ENCODE results near the gene TATDN3.
"Not testable (repeated sequence)": the region's sequence is repeated elsewhere in the genome, so short reads cannot be mapped to it uniquely, and the experiment has no call there.

Gene TATDN3, protein sequence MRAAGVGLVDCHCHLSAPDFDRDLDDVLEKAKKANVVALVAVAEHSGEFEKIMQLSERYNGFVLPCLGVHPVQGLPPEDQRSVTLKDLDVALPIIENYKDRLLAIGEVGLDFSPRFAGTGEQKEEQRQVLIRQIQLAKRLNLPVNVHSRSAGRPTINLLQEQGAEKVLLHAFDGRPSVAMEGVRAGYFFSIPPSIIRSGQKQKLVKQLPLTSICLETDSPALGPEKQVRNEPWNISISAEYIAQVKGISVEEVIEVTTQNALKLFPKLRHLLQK

DNA sequence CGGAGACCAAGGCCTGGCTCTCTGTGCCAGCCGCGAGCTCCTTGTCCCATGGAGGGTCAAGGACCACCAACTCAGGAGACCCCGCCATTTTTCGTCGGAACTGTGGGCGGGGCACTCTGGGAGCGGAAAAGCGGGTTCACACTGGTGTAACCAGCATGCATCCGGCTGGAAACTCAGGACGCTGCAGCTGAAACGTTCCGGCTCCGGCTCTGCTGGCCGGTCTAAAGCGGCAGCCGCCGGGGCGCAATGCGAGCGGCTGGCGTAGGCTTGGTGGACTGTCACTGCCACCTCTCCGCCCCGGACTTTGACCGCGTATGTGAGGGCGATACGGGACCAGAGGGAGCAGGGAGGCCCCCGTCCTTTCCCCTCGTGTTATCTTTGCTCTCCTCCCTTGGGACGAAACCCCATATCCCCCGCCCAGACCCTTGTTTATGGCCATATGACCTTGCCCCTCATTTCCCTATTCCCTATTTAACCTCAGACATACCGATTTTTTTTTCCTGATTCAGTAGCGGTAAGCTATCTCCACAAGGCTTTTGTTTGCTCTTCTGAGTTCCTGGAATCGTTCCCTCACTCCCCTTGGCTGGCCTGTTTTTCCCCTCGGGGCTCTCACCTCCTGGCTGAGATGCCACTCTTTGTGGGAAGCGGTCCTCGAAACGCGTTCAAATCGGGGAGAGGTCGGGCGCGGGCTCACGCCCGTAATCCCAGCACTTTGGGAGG lies at the start of gene TATDN3, which contains the start of gene NSL1:
TATDN3 (plus strand) TSS at position 219 of the 720 bp plus-strand sequence; CDS start at position 247, 28 bp downstream.
NSL1 (minus strand) TSS at position 102 of the 720 bp plus-strand sequence; CDS start at position 88, 14 bp downstream.
- peak; percentile 98 for DNase-seq

DNA sequence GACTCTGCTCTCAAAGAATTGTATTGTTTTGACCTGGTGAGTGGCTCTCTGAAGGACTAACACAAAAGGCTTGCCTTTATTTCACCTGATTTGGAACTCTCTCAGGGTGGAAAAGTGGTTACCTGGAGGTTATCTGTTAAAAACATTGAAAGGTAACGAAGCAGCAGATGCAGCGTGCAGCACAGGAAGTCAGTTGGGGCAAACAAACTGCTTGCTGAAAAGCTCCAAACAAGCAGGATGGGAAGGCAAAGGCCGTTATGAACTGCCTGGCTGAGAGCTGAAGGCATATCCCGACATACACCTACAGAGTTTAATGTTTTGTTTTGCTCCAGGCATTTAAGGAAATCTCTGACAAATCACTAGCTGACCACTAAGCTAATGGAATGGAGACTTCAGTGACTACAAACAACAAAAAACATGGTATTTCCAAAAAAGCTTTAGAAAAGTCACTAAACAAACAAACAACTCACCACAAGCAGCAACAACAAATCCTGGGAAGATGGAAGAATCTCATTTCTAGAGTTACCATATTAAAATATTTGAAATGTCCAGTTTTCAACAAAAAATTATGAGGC lies 47.7 kb upstream of the TATDN3 start:
- DNase-seq: no peak

DNA sequence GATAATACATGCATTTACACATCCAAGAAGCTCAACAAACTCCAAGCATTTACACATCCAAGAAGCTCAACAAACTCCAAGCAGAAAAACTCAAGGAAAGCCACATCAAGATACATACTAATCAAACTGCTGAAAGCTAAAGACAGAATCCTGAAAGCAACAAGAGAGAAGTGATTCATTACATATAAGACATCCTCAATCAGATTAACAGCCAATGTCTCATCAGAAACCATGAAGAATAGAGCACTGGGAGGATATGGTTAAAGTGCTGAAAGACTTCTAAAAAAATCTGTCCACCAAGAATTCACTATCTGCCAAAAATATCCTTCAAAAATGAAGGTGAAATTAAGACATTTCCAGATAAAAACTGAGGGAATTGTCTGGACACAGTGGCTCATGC lies 46.4 kb upstream of the TATDN3 start:
- DNase-seq: no peak

DNA sequence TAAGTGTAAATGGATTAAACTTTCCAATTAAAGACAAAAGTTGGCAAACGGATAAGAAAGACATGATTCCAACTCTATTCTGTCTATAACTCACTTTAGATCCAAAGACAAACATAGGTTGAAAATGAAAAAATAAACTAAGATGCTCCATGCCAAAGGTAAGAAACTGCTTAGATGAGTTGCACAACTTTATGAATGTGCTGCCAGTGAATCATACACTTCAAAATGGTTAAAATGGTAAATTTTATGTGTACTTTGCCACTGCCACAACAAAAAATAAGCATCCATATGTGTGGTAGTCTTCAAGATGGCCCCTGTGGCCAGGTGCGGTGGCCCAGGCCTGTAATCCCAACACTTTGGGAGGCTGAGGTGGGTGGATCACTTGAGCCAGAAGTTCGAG lies 45.1 kb upstream of the TATDN3 start:
- no peak for DNase-seq

DNA sequence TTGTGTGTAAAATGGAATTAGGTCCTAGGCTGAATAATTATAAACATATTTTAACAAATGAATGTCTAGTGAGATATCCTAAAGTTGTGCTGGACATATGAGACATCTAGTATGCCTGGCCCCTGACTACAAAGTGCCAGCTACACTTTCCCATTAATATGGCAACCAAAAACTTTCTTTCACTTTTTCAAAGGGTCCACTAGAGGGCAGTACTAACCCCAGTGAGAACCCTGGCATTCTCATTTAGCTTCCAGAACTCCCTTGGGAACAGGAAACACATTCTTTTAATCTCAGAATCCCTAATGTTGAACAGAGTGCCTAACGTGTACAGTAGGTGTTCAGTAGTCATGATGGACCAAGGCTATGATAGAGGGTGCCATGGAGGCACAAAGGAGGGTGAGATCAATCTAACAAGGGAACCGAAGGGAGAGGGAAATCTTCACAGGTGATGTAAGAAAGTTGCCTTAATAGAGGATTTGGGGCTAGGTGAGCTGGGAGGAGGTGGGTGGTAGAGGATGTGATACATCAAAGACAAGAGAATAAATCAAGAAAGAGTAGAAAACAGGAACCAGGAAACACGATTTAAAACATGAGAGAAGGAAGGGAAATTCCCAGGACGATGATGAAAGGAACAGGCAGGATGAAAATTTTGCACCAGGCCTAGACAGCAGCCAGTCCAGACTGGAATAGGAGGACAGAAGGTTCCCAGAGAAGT lies 41.7 kb upstream of the TATDN3 start:
- peak; percentile 70 for DNase-seq

DNA sequence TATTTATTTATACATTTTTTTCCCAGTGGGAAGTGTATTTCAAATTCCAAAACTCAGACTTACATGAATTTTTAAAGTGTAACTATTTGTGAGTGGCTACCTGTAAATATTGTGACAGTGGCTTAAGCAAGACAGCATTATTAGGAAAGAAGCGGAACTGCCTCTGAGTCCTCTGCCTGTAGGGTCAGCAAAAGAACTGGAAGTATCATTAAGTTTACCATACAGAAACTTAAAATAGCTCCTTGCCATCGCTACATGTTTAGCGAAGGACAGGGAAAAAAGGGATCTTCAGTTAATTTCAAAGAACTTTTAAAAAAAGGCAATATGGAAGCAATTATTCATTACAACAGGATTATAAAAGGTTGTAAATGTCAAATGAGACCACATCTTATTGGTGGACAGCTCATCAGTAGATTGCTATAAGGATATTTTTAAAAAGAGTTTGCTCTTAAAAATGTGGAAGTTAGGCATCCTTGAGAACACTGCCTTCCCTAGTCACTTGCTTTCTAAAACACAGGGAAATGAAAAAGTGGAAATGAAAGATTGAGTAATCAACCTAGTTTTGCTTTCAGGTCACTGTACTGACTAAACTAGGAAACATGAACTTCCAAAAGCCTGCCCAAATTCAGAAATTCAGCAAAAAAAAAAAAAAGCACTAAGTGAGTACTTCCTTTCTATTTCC lies 39.3 kb upstream of the TATDN3 start:
- peak; percentile 23 for DNase-seq

DNA sequence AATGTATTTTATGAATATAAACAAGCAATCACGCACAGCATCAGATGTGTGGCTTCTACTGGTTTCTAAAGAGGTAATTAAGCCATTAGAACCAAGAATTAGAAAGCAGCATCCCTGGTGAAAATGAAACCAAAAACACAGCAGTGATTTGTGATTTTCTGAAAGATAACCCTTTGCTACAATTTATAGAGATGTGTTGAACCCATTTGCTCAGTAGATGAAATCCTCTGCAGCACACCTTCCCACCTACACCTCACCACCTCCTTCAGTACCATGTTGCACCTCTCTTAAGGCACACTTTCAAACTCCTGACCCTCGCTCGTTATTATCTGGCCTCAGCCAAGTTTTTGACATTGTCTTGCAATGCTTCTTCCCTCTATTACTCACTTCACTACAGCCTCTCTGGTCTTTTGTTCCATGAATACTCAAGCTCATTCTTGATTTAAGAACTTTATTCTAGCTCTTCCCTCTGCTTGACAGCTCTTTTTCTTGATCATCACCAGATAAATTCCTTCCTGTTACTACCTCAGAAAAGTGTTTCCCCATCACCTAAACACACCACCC lies 38.7 kb upstream of the TATDN3 start:
- no peak for DNase-seq

DNA sequence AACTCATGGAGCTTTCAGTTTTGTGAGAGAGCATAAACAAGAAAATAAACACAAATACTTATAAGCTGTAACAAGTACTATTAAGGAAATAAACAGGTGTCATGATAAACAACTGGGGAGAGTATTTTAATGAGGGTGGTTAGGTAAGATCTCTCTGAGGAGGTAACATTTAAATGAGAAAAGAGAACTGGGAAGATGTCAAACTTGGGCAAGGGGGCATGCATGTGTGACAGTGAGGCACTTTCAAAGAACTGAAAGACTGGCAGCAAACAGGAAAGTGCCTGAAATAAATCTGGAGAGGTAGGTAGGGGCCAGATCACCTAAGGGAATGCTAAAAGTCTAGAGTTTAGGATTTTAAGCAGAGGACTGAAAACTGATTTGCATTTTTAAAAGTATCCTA lies 37.9 kb upstream of the TATDN3 start:
- no peak for DNase-seq

DNA sequence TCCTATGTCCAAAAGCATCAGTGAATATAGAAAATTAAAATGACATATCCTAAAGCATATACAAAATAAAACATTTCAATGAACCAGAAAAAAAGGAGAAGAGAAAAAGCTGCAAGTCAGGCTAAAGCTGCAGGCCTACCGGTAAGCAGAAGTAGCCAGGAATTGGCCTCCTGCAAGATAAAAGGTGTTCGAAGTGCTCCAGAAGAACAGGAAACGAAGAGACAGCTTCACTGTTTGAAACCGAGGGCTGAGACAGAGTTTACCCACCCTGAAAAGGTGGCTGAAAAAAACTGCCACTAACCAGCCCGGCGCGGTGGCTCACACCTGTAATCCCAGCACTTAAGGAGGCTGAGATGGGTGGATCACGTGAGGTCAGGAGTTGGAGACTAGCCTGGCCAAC lies 37.5 kb upstream of the TATDN3 start:
- DNase-seq: no peak

DNA sequence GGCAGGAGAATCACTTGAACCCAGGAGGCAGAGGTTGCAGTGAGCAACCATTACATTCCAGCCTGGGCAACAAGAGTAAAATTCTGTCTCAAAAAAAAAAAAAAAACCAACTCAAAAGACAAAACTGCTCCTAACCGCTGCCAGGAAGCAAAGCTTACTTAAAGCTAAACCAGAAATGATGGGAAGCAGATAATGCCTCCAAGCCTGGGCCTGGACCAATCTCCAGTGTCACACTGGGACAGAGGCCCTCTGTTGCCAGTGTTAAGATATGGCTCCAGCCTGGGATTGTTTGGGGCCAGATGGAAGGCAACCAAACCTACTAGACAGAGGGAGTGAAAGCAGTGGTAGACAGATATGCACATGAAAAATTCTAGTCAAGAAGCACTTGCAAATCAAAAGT lies 37.0 kb upstream of the TATDN3 start:
- no peak for DNase-seq

DNA sequence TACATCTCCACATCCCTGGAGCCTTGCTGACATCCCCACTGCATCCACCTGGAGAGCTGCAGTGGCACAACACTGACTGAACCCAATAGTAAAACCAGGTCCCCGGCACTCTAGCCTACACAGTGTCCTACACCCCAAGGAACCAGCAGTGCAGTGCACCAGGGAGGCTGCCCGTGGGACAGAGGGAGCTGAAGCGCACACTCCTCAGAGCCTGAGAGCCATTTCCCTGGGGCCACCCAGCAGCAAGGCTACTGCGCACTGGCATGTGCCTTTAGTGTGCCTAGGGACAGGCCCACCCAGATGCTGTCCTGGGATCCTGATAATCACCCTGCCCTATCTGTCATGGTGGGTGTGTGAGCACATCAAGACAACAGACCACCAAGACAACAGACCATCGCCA lies 32.0 kb upstream of the TATDN3 start:
- no peak for DNase-seq

DNA sequence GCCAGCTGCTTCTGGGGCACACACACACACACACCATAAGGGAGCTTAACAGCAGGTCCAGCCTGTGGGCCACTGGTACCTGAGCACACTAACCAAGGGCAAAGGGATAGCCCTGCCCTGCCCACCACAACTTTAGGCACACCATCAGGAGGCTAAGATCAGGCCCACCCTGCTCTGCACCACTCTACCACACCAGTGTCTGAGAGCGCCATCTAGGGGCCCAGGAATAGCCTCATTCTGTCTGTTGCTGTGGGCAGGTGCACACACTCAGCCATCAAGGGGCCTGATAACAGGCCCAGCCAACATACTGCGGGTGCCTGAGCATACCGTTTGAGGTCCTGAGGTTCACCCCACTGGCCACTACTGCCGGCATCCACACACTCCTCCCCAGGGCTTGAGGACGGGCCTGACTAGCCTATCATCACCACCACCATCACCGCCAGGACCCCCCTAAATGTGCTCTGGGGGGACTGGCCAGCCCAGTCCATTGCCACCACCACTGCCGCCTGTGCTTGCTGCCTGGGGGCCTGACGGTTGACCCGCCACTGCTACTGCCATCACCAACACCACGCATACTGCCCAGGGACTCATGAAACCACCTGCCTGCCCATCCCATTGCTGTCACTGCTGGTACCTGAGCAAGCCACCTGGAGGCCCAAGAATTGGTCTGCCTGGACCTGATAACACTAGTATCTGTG lies 31.4 kb upstream of the TATDN3 start:
- DNase-seq: peak; percentile 24

DNA sequence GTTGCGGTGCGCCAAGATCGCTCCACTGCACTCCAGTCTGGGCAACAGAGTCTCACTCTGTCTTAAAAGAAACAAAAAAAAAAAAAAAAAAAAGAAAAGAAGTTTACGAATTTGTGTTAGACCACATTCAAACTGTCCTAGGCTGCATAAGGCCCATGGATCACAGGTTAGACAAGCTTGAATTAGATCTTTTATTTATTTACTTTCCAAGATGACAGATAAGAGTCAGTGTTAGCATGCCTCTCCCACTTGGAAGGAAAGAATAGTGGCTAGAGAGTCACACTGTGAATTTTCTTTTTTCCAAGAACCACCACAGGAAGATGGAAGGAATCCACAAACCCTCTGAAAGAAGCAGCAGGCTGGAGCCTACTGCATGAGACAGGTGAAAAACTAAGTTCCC lies 29.5 kb upstream of the TATDN3 start:
- no peak for DNase-seq

DNA sequence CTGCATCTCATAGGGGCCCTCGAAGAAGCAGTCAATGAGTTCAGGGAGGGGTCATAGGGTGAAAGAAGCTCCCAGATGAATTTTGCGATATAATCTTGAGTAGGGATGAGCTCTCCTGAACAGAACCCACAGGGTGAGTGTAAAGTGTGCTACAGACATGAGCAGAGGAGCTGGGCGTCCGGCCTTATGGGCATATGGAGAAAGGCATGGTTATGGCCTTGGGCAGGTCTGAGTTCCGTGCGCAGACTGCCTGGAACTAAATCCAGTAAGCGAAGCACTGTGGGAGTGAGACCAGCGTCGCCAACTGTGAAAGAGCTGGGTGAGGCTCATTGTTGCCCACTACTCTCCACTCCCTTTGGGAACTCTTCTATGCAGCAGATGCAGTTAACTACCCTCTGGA lies 28.9 kb upstream of the TATDN3 start:
- no peak for DNase-seq

DNA sequence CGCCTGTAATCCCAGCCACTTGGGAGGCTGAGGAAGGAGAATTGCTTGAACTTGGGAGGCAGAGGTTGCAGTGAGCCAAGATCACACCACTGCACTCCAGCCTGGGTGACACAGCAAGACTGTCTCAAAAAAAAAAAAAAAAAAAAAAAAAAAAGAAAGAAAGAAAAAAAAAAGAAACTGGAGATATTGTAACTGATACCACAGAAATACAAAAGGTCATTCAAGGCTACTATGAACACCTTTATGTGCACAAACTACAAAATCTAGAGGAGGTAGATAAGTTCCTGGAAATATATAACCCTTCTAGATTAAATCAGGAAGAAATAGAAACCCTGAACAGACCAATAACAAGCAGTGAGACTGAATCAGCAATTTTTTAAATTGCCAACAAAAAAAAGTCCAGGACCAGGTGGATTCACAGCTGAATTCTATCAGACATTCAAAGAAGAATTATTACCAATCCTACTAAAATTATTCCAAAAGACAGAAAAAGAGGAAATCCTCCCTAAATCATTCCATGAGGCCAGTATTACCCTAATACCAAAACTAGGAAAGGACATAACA lies 26.9 kb upstream of the TATDN3 start:
- DNase-seq: peak; percentile 44

DNA sequence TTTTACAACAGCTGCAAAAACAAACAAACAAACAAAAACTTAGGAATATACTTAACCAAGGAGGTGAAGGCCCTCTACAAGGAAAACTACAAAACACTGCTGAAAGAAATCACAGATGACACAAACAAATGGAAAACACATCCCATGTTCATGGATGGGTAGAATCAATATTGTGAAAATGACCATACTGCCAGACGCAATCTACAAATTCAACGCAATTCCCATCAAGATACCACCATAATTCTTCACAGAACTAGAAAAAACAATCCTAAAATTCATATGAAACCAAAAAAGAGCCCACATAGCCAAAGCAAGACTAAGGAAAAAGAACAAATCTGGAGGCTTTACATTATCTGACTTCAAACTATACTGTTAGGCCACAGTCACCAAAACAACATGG lies 24.9 kb upstream of the TATDN3 start:
- not testable (repeated sequence) for DNase-seq

DNA sequence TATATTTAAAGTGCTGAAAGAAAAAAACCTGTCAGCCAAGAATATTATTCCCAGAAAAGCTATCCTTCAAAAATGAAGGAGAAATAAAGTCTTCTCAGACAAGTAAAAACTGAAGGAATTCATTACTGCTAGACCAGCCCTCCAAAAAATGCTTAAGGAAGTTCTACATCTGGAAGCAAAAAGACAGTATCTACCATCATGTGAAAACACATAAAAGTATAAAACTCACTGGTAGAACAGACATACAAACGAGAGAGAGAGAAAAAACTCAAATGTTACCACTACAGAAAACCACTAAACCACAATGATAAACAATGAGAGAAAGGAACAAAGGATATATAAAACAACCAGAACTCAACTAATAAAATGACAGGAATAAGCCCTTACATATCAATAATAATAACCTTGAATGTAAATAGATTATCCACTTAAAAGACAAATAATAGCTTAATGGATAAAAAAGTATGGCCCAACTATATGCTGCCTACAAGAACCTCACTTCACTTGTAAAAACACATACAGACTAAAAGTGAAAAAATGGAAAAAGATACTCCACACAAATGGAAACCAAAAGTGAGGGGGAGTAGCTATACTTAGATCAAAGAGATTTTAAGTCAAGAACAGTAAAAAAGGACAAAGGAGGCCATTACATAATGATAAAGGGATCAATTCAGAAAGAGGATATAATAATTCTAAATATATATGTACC lies 22.1 kb upstream of the TATDN3 start:
- peak; percentile 76 for DNase-seq

DNA sequence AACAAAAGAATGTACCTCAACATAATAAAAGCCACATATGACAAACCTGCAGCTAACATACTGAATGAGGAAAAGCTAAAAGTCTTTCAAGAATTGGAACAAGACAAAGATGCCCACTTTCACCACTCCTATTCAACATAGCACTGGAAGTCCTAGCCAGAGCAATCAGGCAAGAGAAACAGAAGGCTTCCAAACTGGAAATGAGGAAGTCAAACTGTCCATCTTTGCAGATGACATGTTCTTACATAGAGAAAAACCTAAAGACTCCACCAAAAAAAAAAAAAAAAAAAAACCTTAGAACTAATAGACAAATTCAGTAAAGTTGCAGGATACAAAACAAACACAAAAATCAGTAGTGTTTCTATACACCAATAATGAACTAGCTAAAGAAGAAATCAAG lies 20.4 kb upstream of the TATDN3 start:
- peak; percentile 40 for DNase-seq

DNA sequence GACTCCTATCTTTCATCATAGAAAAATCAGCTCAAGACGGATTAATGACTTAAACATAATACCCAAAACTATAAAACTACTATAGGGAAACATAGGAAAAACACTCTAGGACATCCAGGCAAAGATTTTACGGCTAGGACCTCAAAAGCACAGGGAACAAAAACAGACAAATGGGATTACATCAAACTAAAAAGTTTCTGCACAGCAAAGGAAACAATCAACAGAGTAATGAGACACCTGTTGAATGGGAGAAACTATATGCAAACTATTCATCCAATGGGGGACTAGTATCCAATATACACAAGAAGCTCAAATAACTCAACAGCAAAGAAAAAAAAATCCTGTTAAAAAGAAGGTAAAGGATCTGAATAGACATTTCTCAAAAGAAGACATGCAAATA lies 18.7 kb upstream of the TATDN3 start:
- no peak for DNase-seq

DNA sequence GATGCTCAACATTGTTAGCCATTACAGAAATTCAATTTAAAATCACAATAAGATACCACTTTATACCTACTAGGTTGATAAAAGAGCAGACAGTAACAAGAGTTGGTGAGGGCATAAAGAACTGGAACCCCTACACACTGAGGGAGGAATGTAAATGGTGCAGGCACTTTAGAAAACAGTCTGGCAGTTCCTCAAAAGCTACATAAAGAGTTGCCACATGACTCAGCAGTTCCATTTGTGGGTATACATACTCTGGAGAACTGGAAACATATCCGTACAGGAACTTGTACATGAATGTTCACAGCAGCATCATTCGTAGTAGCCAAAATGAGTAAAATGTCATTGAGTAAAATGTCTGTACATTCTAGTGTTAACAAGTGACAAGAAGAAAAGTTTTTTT lies 17.1 kb upstream of the TATDN3 start:
- peak; percentile 93 for DNase-seq

DNA sequence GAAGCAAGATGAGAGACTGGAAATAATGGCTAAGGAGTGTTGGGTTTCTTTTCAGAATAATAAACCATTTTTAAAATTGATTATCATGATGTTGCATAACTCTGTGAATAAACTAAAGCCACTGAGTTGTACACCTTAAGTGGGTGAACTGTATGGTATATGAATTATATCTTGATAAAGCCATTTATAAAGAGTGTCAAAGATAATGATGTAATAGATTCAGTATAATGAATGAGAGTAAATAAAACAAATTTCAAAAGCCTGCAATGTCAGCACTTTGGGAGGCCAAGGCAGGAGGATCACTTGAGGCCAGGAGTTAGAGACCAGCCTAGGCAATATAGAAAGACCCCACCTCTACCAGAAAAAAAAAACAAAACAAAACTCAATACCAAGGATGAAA lies 16.5 kb upstream of the TATDN3 start:
- DNase-seq: no peak

Data from OCI-M1 (cell line).